ENCODE data around the gene CRABP2.

Gene CRABP2

DNA sequence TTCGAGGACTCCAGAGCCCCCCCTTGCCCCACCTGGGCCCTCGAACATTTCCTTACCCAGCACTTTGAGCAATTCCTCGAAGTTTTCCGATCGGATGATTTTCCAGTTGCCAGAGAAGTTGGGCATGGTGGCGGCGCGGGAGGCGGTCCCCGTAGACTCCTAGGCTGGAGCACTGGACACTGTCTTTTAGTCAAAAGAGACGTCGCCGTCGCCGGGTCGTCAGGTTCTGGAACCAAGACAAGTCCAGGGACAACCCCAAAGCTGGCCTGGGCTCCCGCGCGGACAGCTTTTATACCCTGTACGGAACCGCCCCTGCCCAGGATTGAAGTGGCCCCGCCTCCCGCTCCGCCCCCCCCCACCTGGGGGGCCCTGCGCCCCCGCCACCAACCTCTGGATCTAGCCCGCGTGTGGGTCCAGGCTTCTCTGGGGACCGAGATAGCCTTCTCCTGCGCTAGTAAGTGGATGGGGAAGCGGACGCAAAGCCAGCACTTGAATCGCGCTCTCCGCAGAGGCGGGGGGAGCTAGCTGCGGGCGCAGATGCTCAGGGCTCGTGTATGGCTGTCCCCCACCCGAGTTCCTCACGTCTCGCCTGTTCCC lies at the start of gene CRABP2:
Gene CRABP2 (minus strand): TSS at position 263 of the 597 bp plus-strand sequence. CDS start 137 bp downstream, at position 126.
- DNase-seq: no peak

DNA sequence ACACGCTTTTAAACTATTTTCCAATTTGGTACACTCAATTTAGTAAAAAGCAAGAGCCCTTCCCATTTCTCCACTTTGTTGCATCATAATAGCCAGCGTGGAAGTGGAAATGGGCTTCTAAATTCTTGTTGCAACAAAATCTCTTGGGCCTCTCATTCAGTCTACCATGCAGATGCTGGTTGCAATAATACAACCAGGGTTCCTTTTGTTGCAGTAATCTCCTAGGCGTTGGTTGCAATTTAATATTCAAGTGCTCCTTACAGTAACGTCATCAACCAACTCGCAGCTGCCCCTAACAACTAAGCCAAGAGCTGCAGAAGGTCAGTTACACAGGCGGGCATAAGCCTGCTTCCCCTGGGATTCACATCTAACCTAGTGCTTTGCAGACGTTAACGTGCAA lies 48.8 kb upstream of the CRABP2 start:
- no peak for DNase-seq

DNA sequence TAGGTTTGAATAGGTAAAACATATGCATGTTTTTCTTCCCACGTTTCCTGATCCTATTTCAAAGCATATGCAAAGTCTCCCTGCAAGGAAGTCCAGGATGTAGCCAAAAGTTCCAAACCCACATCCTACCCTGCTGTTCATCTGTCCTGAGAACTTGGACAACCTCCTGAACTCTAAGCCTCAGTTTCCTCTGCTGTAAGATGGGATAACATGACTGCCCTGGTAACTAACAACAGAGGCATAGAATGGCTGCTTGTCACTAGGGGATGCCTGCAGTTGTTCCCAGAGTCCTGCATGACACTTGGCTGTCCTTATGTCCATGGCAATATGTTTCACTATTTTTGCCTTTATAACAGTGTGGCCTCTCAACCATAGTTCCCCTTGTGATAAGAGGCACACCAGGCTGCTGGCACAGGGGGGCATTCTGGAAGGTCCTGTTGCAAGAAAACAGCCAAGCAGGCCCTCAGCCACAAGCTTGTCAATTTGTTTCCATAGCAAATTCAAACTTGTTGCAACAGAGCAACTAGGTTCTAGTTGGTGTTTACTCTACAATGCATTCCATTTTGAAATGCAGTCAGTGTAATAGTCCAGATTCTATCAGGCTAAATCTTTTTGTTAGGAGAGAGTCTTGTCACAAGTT lies 47.6 kb upstream of the CRABP2 start:
- DNase-seq: no peak

DNA sequence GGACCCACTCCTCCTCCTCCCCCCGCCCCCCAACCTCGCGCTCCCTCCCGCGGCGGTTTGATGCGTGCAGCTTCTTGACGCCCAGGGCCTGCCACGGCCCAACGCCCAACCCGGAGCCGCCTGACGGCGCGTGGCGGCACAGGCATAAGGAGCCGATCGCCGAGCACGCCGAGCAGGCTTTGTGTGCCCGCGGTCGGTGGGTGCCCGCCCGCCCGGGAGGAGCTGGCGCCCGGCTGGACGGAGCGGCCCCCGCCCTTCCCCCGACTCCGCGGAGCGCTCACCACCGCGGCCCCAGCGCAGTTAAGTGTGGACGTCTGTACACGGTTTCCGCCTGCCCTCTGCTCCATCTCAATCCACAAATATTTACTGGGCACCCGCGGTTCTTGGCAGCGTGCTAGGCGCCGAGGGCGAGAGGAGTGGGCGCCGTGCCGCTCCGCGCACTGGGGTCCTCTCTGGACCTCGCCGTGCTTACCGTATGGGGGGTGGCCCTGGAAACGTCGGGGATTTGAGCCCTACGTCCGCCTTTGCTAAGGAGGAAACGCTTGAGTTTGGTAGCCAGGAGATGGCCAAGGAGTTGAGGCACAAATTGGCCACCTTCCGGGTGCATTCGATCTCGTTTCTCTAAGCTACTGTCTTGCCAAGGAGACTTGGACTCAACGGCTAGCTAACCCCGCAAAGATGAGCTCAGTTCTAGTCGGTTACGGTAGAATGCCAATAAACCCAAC lies 46.5 kb upstream of the CRABP2 start:
- peak; percentile 89 for DNase-seq

DNA sequence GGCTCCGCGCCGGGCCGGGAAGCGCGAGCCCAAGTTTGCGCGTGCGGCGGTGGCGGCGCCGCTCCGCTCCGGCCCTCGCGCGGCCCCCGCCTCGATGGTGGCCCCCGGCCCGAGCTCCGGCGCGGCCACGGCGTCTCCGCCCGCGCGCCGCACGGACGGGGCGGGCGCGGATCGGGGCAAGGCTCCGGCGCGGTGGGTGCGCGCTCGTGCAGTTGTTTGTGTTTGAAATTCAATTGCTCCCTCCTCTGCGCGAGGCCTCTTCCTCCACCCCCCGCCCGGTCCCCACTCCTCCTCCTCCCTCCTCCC lies 46.0 kb upstream of the CRABP2 start, which contains the start of gene HDGF:
Gene HDGF (minus strand): TSS at position 225 of the 306 bp plus-strand sequence. CDS start 246 bp downstream, outside the sequence.
- no peak for DNase-seq

DNA sequence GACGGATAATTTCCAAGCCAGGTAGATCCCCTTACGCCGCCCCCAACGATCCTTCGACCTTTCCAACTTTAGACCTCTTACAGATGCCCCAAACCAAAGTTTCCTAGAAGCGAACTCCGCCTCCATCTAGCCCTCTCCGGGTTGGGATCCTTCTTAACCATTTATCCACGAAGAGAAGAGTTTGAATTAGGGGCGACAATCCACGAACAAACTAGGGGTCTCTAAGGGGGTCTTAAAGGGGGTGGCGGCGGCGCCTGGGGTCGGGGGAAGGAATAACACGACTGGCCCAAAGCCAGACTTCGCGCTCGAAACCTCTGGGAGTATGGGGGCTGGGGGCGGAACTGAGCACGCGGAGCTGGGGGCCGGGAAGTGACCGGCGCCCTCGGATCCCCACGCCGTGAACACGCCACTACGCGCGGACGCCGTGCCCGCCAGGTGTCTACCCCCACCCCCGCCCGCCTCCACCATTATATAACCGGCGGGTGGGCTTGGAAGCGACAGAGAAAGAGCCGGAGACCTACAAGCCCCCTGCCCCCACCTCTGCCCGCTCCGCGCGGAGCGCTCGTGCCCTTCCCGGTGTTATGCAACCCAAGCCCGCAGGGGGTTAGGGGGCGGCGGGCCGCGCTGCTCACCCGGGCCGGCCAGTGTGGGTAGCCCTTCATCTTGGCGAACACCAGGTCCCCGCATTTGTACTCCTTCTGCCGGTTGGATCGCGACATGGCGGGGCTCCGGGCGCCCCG lies 45.5 kb upstream of the CRABP2 start:
- DNase-seq: peak; percentile 57

DNA sequence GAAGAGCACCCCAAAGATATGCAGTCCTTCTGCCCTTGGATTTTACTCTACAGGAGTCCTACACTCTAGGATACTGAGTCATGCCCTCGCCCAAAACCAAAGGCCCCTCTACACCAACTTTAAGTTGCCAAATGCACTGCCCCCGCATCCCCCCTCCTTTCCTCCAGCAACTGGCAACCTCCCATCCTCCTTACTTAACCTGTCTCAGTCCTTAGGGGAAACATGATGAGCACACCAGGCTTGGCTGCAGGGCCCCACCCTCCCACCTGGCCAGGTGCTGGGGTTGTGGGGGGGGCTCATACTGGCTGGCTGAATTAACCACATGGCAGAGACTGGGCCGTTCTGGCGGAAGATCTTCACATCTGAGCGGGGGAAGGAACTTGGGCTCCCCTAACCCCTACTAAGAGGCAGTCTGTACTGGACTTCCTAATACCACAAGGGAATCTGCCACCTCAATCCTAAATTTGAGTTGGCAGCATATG lies 44.8 kb upstream of the CRABP2 start:
- no peak for DNase-seq

DNA sequence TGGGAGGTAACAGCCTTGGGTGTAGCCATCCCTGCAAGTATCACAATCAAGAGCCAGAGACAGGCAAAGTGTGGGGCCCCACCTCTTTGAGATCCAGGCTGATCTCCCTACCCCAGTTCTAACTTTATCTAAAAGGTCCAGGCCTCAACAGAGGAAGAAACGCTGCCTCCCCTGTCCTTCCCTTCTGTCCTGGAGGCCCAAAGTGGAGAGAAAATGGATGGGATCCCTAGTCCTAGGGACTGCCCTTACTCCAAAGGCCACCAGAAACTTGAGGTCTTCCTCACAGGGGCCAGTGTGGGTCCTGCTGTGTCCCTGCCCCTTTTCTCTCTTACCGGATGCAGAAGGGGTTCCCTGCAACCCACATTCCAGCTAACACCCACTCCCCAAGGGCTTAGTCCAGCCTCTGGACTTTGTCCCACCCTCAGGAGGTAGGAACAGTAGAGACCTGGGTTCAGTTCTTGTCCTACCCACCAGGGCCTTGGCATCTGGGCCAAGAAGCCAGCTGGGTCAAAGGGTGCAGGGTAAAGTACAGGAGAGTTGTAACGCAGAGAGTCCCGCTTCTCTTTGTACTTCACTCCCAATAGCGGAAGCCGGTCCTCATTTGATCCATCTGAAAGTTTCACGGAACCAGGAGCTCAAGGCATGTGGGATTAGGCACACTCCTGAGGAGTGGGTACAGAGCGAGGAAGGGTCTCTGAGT lies 44.2 kb upstream of the CRABP2 start:
- DNase-seq: no peak

DNA sequence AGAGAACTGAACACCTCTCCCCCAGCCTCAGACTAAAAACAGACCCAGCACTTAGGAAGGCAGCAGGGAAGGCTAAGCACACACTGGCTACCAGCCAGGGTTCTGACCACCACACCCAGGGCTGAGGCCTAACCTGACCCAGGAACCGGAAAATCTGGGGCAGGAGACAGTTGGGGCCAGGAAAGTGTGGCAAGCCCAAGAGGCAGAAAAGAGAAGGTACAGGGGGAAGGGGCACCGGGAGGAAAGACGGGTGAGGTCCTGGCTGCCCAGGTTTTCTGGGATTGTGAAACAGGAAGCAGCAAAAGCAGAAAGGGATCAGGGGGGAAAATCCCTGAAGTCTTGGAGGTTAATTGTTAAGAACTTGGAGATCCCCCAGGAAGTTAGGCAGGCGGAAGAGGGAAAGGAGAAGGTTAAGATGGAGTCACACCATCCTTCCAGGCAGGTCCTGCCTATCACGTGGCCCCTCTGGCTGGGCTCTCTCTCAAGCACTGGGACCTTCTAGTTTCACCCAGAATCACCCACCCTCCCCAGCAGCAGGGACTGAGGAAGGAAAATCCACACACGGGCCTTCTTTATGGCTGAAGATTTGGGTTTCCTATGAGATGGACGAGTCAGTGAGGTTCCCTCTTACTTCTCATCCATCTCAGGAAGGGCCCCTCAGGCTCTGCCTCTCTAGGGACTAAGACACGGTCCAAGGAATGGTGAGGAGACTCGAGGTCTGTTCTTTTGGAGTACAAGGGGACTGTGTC lies 43.5 kb upstream of the CRABP2 start:
- no peak for DNase-seq

DNA sequence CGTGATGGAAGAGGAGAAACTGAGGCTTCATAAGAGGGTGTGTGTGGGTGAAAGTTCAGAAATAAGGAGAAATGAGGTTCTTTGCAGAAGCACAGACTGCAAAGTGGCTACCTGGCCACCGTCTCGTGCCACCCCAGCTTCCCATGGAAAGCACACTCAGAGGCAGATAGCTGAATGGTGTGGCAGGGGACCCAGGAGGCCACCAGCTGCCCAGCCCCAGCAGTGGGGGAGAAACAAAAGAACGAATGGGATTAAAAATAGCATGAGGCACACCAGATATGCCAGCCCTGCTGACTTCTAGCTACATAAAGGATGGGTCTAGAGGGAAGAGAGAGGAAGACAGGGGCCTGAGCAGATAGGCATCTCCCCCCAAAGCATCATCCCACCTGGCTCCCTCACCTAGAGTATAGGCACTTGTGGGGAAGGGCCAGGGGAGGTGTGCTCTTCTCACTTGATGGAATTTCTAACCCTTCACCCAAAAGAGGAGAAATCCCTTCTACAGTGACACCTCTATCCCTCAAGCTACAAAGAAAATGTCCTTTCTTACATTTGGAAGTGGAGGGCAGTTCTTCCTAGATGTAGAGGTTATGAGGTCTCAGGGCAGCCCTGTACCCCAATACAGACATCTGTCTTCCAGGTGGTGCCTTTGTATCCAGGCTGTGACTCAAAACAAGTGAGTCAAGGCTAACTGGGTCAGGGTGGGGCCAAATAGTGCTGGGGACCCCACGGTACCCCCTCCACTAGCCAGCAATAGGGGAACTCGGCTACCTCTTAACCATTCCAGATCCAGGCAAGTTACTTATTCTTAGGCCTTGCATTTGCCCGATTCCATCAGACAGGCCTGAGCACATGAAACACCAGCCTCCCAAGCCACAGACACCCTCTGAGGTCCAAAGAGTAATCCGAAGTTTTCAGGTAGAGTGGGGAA lies 42.6 kb upstream of the CRABP2 start:
- DNase-seq: no peak

DNA sequence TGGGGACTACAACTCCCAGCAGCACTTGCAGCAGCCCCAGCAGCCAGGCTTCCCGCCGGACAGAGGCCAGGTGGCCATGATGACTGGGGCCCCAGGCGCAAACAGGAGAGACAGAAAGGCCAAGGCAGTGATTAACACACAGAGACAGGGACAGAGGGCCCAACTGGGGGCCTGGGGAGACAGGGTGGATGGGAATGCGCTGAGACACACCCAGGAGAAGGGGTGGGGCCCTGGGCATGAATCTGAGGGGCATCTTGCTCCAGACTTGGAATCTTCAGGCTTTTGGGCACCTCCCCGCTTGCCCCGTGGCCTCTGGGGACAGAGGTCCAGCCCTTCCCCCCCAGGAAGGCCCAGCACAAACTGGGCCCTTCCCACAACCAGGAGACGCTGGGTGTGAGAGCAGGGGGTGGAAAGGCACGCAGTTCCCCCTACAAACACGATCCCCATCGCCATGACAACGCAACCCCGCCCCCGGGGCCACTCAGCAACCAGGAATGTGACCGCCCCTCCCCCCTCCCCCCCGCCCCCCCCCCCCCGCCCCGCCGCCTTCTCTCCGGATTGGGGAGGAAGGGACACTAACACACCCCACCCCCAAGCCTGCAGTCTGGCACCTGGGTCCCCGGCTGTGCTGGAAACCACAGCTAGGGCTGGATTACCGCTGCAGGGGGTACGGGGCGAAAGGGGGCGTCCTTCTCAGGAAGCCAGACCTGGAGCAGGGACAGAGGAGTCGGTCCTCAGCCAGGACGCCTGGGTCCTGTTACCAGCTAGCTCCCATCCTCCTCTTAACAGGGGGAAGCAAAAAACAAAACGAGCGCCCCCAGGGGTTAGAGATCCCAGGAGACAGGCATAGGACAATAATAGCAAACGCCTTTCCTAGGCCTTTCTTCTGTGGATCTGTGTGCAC lies 41.6 kb upstream of the CRABP2 start:
- DNase-seq: no peak

DNA sequence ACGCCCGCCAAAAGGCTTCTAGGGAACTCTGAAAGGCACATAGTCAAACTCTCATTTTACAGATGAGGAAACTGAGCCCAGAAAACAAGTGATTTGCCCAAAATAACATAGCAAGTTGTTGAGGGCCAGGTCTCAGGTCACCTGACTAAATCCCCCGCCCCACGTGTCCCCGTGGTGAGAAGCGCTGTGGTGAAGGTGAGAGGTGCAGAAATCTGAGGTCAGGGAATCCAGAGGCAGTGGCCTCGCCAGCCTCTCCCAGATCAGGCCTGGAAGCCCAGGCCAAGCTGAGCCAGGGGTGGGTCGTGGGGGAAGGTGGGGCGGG lies 41.0 kb upstream of the CRABP2 start:
- DNase-seq: no peak

DNA sequence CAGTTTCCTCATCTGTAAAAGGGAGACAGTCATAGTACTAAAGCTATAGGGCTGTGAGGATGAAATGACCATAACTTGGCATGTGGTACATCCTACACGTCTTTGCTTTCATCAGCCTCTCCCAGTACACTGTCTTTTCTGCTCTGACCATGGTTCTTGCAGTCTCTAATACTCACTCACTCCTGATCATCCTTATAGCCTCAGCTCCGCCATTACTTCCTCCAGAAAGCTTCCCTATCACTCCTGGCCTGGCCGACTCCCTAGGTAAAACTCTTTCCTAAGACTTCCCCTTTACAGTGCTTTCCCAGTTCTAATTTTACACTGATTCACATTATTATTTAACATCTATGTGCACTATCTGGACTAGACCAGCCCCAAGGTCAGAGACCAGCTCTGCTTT lies 40.5 kb upstream of the CRABP2 start:
- DNase-seq: no peak

DNA sequence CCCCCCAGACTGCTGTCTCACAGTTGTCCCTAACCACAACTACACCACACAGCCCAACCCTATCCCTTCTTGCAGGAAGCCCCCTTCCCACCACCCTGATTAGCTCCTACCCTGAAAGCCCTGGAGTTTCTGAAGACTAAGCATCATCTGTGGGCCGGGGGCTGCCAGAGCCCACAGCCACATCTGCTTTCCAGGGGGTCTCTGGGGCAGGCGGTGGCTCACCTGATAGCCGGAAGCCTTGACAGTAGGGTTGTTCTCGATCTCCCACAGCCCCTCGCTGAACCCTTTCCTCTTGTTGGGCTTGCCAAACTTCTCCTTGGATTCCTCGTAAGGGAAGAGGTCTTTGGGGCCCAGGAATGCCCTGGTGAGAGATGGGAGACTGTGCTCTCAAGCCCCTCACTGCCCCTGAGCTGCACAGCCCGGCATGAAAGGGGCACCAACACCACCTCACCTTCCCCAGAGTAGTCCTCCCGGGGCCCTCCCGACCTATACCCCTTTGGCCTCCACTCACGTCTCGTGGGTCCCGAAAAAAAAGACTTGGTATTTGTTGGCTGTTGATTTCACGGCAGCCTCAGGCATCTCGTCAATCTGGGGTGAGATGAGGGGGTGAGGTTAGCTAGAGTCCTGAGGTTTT lies 39.5 kb upstream of the CRABP2 start:
- no peak for DNase-seq

DNA sequence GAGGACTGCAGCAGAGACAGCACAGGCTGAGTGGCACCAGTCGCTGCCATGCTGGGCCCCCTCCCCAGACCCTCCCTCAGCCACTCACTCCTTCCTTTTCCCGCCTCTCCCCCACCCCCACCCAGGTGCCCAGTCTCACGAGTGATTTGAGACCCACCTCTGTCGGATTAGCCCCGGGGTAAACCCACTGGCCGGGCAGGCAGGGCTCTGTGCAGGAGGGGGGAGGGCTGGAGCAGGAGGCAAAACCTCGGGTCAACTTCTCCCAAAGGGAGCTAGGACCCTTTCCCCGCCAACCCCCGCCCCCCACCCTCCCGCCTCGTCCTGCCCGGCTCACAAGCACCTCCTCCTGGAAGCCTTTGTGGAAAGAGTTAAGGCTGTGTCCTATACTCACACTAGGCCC lies 39.0 kb upstream of the CRABP2 start:
- no peak for DNase-seq

DNA sequence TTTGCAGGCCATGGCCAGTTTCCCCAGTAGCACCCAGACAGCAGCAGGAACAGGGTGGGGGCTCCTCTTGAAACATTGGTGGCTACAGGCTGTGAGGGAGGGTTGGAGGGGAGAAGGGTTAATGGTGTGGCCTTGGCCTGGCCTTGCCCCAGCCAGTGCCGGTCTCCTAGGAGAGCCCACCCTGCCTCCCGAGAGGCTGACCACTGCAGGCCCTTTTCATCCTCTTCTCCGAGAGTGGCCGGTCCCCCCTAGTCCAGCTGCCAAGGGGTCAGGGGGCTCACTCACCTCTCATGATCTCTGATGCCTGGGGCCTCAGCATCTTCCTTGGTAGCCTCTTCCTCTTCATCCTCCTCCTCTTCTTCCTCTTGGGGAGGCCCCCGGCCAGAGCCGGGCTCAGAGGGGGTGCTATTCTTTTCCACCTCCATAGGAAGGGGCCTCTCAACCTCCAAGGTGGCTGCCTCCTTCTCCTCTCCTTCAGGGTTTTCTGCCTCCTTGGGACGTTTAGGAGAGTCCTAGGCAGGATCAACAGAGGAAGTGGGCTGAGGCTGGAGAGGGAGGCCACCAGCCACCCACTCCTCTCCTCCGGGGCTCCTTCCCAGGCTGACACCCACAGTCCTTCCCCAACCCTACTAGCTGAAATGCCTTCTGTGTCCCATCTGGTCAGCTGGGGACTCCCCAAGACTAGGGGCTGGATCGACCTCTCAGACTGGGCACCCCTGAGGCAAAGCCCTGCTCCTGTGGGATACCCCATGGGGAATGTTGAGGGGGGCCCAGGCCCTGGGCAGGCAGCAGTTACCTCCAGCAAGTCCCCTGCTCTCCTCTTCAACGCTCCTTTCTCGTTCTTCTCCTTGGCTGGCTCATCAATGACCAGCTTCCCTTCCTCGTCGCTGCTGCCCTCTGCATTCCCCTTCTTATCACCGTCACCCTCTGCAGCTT lies 38.3 kb upstream of the CRABP2 start:
- no peak for DNase-seq

DNA sequence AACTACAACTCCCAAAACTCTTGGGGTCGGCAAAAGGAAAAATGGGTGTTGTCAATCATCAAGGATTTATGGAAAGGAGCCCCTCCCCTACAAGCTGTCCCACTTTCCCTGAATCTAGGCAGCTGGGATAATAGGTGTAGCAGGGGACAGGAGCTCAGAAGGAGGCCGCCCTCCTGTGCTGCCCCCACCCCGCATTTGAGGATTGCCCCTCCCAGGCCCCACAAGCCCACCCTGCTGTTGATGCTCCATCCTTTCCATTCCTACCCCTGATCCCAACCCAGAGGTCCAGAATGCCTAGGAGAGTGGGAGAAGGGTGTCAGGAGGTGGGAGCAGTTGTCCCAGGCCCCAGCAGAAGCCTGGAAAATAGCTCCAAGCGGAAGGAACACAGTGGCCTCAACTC lies 37.4 kb upstream of the CRABP2 start:
- no peak for DNase-seq

DNA sequence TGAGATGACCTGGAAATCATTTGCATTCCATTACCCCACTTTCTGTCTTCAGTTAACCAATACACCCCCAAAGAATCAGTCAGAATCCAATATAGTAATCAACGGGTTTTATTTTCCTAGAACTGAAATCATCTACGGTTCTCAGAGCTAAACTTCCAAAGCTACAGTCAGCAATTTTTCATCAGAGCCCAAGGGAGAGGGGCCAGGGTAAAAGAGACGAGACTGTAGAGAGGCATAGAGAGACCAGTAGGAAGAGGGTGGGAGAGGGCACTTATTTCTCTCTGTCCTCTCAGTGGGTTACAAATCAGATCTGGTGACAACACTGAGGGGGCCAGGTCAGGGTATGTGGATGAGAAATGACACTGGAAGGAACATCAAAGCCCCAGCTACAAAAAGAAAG lies 36.6 kb upstream of the CRABP2 start:
- no peak for DNase-seq

Measured in activated CD4-positive, CD25-positive, alpha-beta regulatory T cell treated with anti-CD3 and anti-CD28 coated beads, Interleukin-2, amount 50 U/mL, for 72 hours (primary cell).